Measurements from ENCODE around the gene SAMD1. TPM values are rescaled to one million over a fixed set of nuclear protein-coding genes. Genes with fewer than 3 reads are reported as not detected.

Gene SAMD1
- total RNA-seq, 1 experiment from 2014 or later: 108 TPM

GRCh38 chr19:14120497-14120780 lies 29.9 kb upstream of the SAMD1 start:
- Histone ChIP-seq H3K56ac (ENCODE audit: insufficient read length, low read depth, low read length) (no peak overlapping the region), H3K9me3 (ENCODE audit: control insufficient read depth, low read depth, low read length) (no peaks in the 10 kb centered on the region), H4K8ac (replicated peaks; ENCODE audit: insufficient read length, low read depth, low read length) (no peak overlapping the region), H4K20me1 (ENCODE audit: control insufficient read depth, insufficient read depth, insufficient read length) (no peaks in the 10 kb centered on the region), H3K27ac (ENCODE audit: insufficient read length, low read depth, low read length) (no peak overlapping the region), H2BK12ac (ENCODE audit: insufficient read length, low read depth, low read length) (no peak overlapping the region), H3K14ac (ENCODE audit: insufficient read depth, low read length) (no peak overlapping the region), H3K4me1 (ENCODE audit: insufficient read depth, low read length) (peaks cover 2% of the 10 kb centered on the region; the same call in 1 of the 2 replicates), H3K9ac (ENCODE audit: extremely low read depth, insufficient read length, low read length) (no peak overlapping the region), H3K27me3 (ENCODE audit: insufficient read depth, low read length) (no peaks in the 10 kb centered on the region; the same call in 1 of the 2 replicates), H2AK5ac (ENCODE audit: insufficient read length, low read length) (no peak overlapping the region), H2BK15ac (ENCODE audit: low read depth, low read length) (no peak overlapping the region), H3K18ac (ENCODE audit: insufficient read length, low read depth, low read length) (no peak overlapping the region), H3K79me1 (ENCODE audit: insufficient read depth, low read depth, low read length, poor library complexity, severe bottlenecking) (no peaks in the 10 kb centered on the region), H2BK5ac (ENCODE audit: insufficient read length, low read length) (no peak overlapping the region), H3K4ac (ENCODE audit: low read depth, low read length) (no peak overlapping the region), H2AFZ (ENCODE audit: low read length) (no peak overlapping the region), H4K91ac (ENCODE audit: insufficient read length, low read depth, low read length) (no peak overlapping the region), H2BK20ac (ENCODE audit: low read depth, low read length, poor library complexity, severe bottlenecking) (no peak overlapping the region), H3T11ph (ENCODE audit: low read length) (no peak overlapping the region), H3K23me2 (ENCODE audit: insufficient read length, low read depth, low read length, poor library complexity, severe bottlenecking) (peaks cover 16% of the 10 kb centered on the region), H3K23ac (ENCODE audit: insufficient read length, low read depth, low read length) (no peak overlapping the region), H4K5ac (ENCODE audit: insufficient read length, low read depth, low read length) (no peak overlapping the region), H2BK120ac (ENCODE audit: low read depth, low read length, poor library complexity, severe bottlenecking) (no peak overlapping the region), H3K4me2 (ENCODE audit: insufficient read depth, insufficient read length, low read length) (no peak overlapping the region), H3K79me2 (ENCODE audit: insufficient read depth, low read length) (peaks cover 2% of the 10 kb centered on the region; the same call in 1 of the 2 replicates)
- no peak for DNase-seq
- no CpG with 5 or more reads among the region's 7 CpGs for WGBS (ENCODE audit: extremely low coverage, insufficient read length, low lambda C conversion rate)
- Mint-ChIP-seq H3K4me1 (peaks cover 18 to 21% of the 10 kb centered on the region in 2 experiments), H3K9me3 (no peaks in the 10 kb centered on the region), H3K27me3 (ENCODE audit: low read depth) (peaks cover 2% of the 10 kb centered on the region; the same call in 1 of the 2 replicates), H3K27ac (no peak overlapping the region; a peak in 1 of 7 replicates), H3K36me3 (ENCODE audit: insufficient read depth in 1 of 3, low read depth in 3 of 3) (peaks cover 23 to 45% (median 37%) of the 10 kb centered on the region in 3 experiments), H3K4me3 (no peak overlapping the region)
- TF ChIP-seq CTCF (conservative IDR thresholded peaks at IDR 0.05): no peak
